ENCODE results near the gene INTS7.
"Not testable (repeated sequence)": the region's sequence is repeated elsewhere in the genome, so short reads cannot be mapped to it uniquely, and the experiment has no call there.

The INTS7 gene

DNA sequence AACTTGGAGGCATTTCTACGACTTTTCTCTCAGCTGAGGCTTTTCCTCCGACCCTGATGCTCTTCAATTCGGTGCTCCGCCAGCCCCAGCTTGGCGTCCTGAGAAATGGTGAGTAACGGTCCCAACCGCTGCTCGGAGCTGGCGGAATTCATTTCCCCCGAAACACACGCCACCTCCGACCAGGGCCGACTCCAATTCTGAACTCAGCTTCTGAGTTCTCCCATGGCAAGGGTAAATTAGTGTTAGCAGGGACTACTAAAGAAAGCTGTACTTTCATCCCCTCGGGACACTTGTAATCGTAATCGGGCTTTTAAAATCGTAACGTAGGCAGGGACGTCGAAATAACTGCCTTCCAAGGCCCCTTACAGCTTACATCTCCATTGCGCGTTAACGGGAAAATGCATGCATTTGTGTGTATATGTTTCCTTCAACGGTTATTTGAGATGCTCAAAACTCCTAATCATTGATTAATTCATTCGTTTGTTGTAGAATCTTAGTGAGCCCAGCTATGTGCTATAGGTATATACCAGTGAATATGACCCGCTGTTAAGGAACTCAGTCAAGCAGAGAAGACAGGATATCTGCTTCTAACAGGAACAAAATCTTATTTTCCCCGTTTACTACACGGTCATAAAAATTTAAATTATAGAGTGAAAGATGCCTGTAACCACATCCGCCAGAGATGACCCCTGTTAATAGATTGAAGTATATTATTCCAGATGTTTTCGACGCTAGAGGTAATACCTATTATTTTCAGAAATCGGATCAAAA lies 663 bp upstream of the INTS7 start:
- no peak for DNase-seq

DNA sequence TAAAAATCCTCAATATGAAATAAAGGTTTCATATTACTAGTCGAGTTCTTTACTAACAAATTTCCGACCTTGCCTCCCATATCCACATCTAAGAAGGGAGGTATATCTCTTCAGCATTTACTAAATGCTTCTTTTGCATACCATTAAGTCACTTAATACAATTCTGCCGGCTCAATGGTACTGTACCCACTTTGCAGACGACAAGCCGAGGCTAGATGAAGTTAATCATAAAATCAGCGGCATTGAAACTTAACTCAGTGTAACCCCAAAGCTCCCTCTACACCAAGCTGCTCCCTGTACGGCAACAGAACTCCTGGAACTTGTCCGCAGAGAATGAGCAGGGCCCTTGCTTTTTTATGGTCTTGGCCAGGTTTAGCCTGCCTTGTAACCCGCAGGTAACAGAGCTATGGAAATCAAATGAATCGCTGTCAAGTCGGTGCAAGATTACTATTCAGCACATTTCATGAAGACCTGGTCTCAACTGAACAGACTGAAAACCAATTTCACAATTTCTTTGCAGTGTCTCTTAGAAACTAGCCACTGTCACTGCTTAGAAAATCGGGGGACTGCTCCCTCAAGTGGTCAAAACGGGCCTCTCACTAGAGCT lies 738 bp downstream of the INTS7 start:
- no peak for DNase-seq

DNA sequence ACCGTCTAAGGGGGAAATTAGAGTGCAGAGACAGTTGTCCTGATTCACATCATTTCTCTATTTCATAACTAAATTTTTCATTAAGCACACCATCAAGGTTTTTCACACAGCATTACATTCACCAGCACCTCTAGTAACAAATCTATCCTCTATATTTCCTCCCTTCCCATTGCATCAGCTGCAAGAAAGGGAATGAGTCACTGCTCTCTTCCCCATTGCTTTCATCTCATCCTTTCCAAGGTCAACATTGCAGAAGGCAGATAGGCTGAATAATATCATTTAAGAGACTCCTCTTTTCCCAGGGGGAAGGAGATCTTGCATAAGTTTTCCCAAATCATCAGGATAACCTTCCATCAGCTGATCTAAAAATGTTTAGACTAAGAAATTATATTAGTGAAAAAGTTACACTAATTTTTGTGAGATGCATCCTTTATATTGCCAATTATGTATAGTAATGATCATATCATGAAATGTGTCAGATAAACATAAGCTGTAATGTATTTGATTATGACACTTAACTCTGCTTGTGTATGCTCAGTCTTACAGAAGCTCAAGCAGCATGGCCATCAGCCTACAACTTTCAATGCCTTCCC lies 4.3 kb downstream of the INTS7 start:
- no peak for DNase-seq

DNA sequence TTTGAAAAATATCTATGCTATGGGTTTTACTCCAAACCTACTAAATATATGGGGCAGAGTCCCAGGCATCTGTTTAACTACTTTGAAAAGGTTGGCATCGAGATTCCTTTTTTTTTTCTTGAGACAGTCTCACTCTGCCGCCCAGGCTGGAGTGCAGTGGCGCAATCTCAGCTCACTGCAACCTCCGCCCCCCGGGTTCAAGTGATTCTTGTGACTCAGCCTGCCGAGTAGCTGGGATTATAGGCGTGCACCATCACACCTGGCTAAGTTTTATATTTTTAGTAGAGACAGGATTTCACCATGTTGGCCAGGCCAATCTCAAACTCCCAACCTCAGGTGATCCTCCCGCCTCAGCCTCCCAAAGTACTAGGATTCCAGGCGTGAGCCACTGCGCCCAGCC lies 7.6 kb downstream of the INTS7 start:
- not testable (repeated sequence) for DNase-seq

DNA sequence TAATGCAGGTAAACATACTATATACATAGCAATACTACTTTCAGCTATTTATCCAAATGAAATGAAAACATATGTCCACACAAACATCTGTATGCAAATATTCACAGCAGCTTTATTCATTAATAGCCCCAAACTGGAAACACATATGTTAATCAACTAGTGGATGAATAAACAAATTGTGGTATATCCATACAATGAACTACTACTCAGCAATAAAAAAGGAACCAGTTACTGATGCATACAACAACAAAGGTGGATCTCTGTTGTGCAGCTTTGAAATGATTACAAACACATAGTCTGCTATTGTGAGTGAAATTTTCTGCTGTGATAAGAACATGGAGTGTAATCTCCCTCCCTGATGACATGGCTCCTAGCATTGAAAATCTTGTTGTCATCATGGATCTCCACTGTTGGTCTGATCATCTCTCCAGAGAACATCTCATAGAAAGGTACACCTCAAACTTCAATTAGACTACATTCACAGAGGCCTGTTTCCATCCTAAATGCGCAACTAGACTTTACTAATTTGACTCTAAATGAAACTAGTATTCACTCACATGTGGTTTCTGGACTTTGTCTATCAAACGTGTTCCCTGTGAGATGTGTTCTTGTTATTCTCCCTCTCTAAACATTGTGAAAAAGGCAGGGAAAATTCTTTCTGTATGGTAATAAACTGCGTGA lies 10.7 kb downstream of the INTS7 start:
- no peak for DNase-seq

DNA sequence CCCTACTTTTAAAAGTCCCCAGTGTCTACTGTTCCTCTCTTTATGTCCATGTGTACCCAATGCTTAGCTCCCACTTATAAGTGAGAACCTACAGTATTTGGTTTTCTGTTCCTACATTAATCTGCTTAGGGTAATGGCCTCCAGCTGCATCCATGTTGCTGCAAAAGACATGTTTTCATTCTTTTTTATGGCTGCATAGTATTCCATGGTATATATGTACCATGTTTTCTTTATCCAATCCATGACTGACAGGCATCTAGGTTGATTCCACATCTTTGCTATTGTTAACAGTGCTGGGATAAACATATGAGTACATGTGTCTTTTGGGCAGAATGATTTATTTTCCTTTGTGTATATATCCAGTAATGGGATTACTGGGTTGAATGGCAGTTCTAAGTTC lies 12.4 kb downstream of the INTS7 start:
- not testable (repeated sequence) for DNase-seq

DNA sequence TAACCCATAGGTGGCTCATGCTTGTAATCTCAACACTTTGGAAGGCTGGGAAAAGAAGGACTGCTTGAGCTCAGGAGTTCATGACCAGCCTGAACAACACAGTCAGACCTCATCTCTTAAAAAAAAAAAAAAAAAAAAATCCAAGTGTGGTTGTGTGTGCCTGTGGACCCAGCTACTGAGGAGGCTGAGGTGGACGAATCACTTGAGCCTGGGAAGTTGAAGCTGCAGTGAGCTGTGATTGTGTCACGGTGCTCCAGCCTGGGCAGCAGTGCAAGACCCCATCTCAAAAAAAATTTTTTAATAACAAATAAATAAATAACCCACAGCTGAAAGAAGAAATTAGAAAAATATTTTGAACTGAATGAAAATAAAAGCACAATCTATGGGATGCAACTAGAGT lies 13.8 kb downstream of the INTS7 start:
- no peak for DNase-seq

DNA sequence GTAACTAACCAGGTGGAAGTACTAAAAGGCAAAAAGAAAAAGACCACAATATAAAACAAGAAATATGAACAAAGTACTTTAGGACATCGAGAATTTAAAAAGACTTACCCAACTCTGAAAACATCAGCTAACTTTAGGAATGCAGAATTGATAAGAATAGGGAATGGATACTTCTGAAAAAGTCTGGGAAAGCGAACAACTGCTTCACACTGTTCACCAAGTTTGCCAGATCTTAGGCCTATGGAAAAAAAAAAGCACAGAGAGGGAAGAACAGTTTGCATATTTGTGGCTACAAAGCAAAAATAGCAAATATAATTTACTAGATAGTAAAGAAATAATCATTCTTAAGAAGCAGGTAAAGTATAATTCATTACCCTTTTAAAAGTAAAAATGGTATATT lies 14.4 kb downstream of the INTS7 start:
- no peak for DNase-seq

DNA sequence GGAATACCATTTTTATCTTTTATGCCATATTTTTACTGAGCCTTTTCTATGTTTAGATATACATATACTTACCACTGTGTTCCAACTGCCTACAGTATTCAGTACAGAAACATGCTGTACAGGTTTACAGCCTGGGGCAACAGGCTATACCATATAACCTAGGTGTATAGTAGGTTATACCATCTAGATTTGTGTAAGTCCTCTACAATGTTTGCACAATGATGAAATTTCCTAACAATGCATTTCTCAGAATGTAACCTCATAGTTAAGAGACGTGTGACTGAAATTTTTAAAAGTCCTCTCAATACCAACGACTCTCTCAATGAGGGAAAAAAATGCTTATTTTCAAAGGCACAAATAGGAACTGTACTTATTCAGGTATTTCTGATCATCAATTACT lies 21.7 kb downstream of the INTS7 start:
- DNase-seq, result no peak

DNA sequence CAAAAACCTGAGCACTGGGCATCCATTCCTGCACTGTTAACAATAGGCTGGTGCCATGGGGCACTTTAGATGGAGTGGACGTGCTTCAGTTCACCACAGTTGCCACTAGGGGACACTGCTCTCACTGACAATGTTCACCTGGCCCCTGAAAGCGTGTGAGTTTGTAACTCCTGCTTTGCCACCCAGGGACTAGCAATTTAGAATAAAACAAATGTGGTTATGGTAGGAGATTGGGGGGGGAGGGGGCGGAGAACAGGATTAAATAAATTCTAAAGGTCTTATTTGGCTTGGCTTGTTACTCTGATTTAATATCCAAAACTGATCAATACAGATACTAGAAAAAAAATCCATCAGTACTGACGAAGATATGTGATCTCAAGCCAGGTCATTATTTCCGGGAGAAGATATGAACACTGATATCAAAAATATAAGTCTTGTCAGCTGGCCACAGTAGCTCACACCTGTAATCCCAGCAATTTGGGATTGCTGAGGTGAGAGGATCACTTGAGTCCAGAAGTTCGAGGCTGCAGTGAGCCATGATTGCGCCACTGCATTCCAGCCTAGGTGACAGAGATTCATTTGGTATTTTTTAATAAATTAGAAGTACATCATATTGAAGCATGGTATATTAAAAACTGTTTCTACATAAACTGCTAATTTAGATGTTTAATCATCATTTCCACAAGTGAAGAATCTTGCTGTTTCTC lies 23.2 kb downstream of the INTS7 start:
- peak; percentile 36 for DNase-seq

DNA sequence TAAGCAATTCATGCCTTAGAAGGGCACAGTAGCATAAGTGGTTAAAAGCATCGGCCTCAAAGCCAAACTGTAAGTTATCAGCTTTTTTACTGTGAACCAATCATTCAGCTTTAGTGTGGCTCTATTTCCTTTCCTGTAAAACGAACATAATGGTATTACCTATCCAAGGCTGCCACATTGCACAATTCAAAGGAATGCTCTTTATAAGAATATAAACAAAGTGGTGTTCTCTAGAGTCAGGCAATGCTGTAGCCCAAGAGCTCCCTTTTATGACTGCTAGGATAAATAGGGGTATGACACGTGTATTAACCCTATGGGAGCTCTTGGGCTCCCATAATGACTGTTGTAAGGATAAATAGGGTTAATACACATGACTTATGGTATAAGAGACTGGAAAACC lies 25.4 kb downstream of the INTS7 start:
- no peak for DNase-seq

DNA sequence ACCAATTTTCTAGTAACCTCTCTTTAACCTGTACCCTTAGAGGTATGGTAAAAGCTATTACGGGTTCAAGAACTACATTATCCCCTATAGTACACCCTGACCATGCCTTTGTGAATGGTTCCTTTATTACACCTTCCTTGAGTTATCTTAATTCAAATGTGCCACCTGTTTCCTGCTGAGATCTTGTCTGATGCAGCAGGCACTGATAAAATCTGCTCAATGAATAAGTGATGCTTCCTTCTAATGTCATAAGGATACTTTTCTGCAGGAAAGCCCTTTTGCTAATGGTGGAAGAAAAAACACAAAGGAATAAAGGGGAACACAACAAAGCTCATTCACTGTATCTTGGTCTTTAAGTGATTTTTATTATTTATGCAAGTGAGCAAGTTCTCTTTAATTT lies 25.8 kb downstream of the INTS7 start:
- DNase-seq, result no peak

DNA sequence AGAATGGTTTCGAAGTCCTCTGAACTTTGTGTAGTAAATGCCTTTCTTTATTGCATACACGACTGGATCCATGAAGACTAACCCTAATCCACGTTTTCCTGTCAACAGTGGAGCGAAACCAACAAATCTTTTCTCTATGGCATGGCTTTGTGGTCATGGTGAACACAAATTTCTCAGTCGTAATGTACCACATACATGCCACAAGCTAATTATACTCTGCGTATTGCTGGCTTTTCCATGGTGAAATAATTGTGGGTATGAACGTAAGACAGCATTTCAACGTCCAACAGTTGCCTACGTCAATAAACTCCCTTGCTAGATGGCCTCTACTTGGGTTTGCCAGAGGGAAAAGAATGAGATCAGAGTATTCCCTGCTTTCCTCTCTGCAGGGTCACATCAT lies 27.5 kb downstream of the INTS7 start:
- DNase-seq, result no peak

DNA sequence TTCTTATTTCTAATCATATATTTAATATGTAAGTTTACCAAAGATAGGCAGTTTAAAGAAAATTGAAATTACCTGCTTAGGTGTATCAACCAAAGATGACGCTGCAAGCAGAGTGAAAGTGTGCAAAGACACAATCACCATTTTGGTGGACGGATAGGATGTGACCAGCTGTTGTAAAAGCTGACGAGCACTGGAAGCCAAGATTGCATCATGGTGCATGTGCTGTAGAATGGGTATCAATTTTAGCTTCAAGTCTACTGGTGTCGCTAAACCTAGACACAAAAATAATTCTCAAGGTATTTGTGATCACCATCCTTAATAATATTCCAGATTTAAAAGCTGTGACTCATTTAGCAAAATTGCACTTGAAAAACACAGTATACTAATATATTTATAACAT lies 28.2 kb downstream of the INTS7 start:
- DNase-seq, result no peak

DNA sequence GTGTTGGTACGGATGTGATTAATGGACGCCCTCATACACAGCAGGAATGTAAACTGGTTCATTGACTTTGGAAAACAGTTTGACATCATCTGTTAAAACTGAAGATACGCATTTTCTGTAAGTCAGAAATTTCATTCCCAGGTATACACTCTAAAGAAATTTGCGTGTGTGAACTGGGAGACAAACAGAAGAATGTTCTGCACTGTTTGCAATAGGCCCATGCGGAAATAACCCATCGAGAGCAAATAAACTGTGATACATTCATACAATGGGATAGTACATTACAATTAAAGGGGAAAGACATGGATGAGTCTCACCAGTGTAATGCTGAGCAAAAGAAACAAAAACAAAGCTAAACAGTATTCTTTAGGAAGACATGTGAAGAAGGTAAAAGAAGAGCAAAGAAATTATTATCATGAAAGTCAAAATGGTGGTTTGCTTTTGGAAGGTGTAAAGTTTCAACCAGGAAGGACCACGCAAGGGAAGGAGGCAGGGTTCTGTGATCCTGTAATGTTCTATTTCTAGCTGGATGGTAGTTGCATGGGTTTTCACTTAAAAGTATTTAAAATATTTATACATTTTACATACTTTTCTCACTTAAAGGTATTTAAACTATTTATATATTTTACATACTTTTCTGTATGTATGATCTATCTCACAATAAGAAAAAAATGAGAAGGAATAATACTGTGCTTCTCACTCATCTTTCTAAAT lies 30.3 kb downstream of the INTS7 start:
- no peak for DNase-seq

DNA sequence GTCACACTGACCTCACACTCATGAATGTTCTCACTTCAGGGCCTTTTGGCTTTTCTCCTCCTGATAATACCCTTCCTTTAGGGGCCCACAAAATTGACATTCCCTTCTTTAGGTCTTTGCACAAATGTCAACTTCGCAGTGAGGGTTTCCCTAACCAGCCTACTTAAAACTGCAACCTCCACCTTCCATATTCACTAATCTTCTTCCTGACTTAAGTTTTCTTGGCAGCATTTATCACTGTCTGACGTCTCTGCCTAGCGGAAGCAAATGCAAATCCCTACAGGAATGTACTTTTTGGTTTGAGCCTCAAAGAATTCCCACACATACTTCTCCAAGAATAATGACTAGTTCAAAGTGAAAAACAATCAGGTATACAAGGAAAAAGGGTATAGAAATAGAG lies 32.8 kb downstream of the INTS7 start:
- DNase-seq, result no peak

DNA sequence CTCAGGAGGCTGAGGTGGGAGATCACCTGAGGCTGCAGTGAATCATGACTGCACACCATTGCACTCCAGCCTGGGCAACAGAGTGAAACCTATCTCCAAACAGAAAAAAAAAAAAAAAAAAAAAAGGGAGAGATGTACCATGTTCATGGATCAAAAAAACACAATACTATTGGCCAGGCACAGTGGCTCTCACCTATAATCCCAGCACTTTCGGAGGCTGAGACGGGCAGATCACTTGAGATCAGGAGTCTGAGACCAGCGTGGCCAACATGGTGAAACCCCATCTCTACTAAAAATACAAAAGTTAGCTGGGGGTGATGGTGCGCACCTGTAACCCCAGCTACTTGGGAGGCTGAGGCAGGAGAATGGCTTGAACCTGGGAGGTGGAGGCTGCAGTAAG lies 37.9 kb downstream of the INTS7 start:
- DNase-seq, result not testable (repeated sequence)

DNA sequence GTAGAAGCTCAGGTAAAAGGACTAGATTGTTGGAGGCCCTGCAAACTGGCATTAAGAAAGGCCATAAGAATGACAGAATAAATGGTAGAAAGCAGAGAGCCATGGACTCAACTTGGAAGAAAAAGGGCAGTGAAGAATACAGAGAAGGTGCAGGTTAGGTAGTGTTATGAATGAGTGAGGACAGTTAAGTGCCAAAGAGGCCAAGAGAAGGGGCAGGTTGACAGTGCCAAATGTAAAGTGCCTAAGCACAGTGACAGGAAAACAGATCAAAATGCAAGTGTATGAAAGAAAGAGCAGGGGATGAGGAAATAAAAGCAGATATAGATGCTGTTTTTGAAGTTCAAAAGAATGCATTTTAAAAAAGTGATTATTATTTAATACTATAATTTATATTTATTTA lies 43.7 kb downstream of the INTS7 start:
- DNase-seq, result no peak

DNA sequence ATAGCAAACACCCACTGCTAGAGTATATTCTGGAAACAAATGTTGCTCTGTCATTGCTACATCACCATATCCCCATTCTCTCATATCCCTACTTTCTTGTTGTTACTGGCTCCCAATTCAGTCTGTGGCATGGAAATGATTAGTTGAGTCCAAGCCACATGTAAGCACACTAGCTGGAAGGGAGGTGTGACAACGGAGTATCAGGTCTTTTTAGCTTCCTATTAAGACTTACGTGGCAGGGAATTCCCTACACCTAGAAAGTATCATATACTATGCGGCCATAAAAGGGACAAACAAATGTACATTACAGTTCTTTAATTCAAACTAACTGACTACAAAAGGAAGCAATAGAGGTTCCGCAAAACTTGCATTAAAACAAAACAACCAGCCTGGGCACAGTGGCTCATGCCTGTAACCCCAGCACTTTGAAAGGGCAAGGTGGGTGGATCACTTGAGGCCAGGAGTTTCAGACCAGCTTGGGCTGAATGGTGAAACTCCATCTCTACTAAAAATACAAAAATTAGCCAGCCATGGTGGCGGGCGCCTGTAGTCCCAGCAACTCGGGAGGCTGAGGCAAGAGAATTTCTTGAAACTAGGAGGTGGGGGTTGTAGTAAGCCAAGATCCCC lies 48.6 kb downstream of the INTS7 start:
- DNase-seq, result no peak

DNA sequence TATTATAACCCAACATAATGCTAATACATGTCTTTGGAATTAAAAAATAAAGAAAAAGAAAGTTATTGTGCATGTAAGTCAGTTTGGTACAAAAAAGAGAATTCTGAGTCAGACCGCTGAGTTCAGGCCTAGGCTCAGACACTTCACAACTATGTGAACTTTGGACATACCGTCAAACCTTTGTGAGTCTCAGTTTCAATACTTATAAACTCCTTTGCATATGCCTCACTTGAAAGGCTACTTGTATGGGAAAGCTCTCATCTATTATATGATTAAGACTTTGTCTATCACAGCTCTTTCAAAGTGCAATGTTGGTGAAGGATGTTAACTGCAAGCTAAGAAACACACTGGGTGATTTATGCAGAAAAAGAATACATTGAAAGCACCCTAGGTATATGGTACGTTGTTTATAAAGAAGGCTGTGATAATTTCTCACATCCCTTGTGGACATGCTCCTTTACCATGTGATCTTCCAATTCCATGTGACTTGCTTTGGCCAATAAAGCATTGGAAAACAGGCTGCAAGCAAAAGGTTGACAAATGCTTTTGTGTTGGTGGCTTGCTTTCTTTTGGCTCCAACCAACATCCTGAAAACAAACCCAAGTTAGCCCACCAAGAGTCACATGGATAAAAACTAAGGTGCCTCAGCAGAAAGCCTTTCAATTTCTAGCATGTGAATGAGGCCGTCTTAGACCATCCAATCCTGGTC lies 49.6 kb downstream of the INTS7 start:
- no peak for DNase-seq

DNA sequence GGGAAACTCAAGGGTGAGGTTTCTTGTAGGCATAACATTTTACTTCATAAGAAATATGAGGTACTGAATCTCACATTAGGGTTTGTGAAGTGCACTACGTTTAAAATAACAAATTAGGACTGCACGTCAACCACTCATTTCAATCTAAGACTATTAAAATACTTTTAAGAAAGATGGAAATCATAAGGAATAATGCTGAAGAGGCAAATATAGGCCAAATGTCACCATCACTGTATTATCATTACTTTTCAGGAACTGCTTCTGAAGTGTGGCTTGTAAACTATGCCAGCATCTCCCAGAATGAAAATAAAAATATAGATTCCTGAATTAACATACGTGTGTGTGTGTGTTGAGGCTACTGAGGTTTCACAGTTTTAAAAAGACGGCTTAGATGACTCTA lies 56.8 kb downstream of the INTS7 start:
- no peak for DNase-seq
